ENCODE data around the gene ADGRV1.

DNA sequence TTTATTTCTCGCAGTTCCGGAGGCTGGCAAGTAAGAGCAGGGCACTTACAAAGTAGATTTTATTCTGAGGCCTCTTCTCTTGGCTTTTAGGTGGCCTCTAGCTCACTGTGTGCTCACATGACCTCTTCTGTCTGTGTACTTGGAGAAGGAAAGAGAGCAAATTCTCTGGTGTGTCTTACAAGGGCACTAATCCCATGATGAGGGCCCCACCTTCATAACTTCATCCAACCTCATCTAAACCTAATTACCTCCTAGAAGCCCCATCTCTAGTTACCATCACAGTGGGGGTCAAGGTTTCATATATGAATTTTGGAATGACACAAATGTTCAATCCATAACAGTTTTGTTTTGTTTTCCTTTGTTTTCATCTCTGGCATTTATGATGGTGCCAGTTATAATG, 376.1 kb downstream of the ADGRV1 start:
- TF ChIP-seq CTCF (IDR thresholded peaks at IDR 0.05; ENCODE audit: low read depth, low read length, poor library complexity, severe bottlenecking): no peak
- TF ChIP-seq EZH2phosphoT487 (IDR thresholded peaks at IDR 0.05; ENCODE audit: borderline replicate concordance, low read length): no peak

Data from DOHH2 (cell line).